B cell (primary cell): ENCODE measurements around the gene TRIM2. TPM values are rescaled to one million over a fixed set of nuclear protein-coding genes. Genes with fewer than 3 reads are reported as not detected.

Experiments
- ATAC-seq: fragments of 200-7000 bp; cut with Tn5 transposase; one replicate; pipeline ENCODE4 v1.10.0; 2021; ENCODE audit warnings: low read depth, mild to moderate bottlenecking, moderate number of reproducible peaks, moderate library complexity
- CTCF ChIA-PET: fragments of 350-600 bp; sonication (Branson Sonifier 250); formaldehyde crosslinking; loops from one replicate; lab custom pipeline; 2021; ENCODE audit warnings: antibody characterized with exemption, inconsistent platforms; lab: Charles Lee
- POLR2A ChIA-PET: fragments of 350-600 bp; sonication (Branson Sonifier 250); formaldehyde crosslinking; loops from one replicate; lab custom pipeline; 2021; ENCODE audit warnings: antibody characterized with exemption; lab: Charles Lee
- DNase-seq: peaks from one replicate; pipeline ENCODE4 v3.0.0; 2013
- H2AFZ ChIP-seq: 2 replicates; pipeline ENCODE4 v1.6.1; 2012; ENCODE audit warnings: mild to moderate bottlenecking, low read depth, low read length; ENCODE audit not compliant: insufficient read depth, poor library complexity, severe bottlenecking
- H3K27ac ChIP-seq, 2 donors: 1 replicate in 1 of 2; 2 replicates in 1 of 2; pipeline ENCODE4 v1.5.1; 2012 to 2013; ENCODE audit warnings: low read length in 2 of 2, mild to moderate bottlenecking in 2 of 2, moderate library complexity in 1 of 2
- H3K27me3 ChIP-seq, 4 experiments: fragments of 200-600 bp in 1 of 4; sonication (generic) in 1 of 4; replicated peaks in 1 of 4; 1 replicate in 2 of 4; 2 replicates in 2 of 4; pipeline versions ENCODE4 v1.6.1 to v1.7.0; 2013 to 2016; ENCODE audit warnings: low read length in 3 of 4, mild to moderate bottlenecking in 2 of 4, mixed read lengths in 1 of 4, moderate library complexity in 1 of 4; ENCODE audit not compliant: insufficient read depth in 4 of 4, control insufficient read depth in 3 of 4; ENCODE audit errors: control extremely low read depth in 1 of 4
- H3K36me3 ChIP-seq, 2 experiments: replicated peaks in 1 of 2; 1 replicate in 1 of 2; 2 replicates in 1 of 2; pipeline versions ENCODE4 v1.6.1 to v1.7.1; 2013; ENCODE audit warnings: low read length in 1 of 2; ENCODE audit not compliant: insufficient read depth in 2 of 2, control insufficient read depth in 1 of 2; ENCODE audit errors: control extremely low read depth in 1 of 2, extremely low read depth in 1 of 2
- H3K4me1 ChIP-seq, 2 donors: fragments of 200-600 bp in 1 of 2; sonication (generic) in 1 of 2; 1 replicate in 1 of 2; 2 replicates in 1 of 2; pipeline versions ENCODE4 v1.5.1 to v1.6.1; 2013 to 2017; ENCODE audit warnings: low read length in 2 of 2; ENCODE audit not compliant: control insufficient read depth in 2 of 2, insufficient read depth in 2 of 2
- H3K4me2 ChIP-seq: replicated peaks from 2 replicates; pipeline ENCODE3; 2012; ENCODE audit warnings: mild to moderate bottlenecking, low read depth, low read length; ENCODE audit not compliant: poor library complexity, severe bottlenecking
- H3K4me3 ChIP-seq, 5 experiments: fragments of 200-600 bp in 1 of 5; sonication (generic) in 1 of 5; 1 replicate in 3 of 5; 2 replicates in 2 of 5; pipeline versions ENCODE4 v1.5.1 to v1.7.0; 2011 to 2016; ENCODE audit warnings: low read length in 4 of 5, mild to moderate bottlenecking in 4 of 5, low read depth in 2 of 5, control low read depth in 1 of 5, moderate library complexity in 1 of 5; ENCODE audit not compliant: insufficient read depth in 1 of 5; ENCODE audit errors: control extremely low read depth in 1 of 5, extremely low read depth in 1 of 5
- H3K79me2 ChIP-seq: fragments of 200-600 bp; sonication (generic); one replicate; pipeline ENCODE4 v1.6.0; 2016; ENCODE audit warnings: low read length; ENCODE audit not compliant: control insufficient read depth, insufficient read depth
- H3K9ac ChIP-seq: fragments of 200-600 bp; sonication (generic); 2 replicates; pipeline ENCODE4 v1.6.1; 2017; ENCODE audit warnings: mild to moderate bottlenecking, low read length, moderate library complexity
- H3K9me3 ChIP-seq, 3 donors: one replicate each; pipeline versions ENCODE4 v1.6.1 to v1.7.1; 2013; ENCODE audit warnings: low read length in 2 of 3; ENCODE audit not compliant: control insufficient read depth in 2 of 3, insufficient read depth in 1 of 3; ENCODE audit errors: control extremely low read depth in 1 of 3
- H4K20me1 ChIP-seq: 2 replicates; pipeline ENCODE4 v1.6.0; 2012; ENCODE audit warnings: mild to moderate bottlenecking, low read length; ENCODE audit not compliant: insufficient read depth, control insufficient read depth, poor library complexity, severe bottlenecking
- H3K27ac Mint-ChIP-seq: one replicate; pipeline ENCODE4 v1.8.0; 2021; ENCODE audit warnings: mixed read lengths
- H3K27me3 Mint-ChIP-seq: one replicate; pipeline ENCODE4 v1.8.0; 2021; ENCODE audit warnings: mixed read lengths
- H3K4me1 Mint-ChIP-seq: one replicate; pipeline ENCODE4 v1.8.0; 2021; ENCODE audit warnings: mixed read lengths
- H3K4me3 Mint-ChIP-seq: one replicate; pipeline ENCODE4 v1.8.0; 2021; ENCODE audit warnings: mixed read lengths
- H3K9me3 Mint-ChIP-seq: one replicate; pipeline ENCODE4 v1.8.0; 2022; ENCODE audit warnings: mixed read lengths; ENCODE audit not compliant: insufficient read depth
- CTCF ChIP-seq: fragments of 200-600 bp; IDR thresholded peaks from one replicate; pipeline ENCODE4 v1.8.0; 2022; ENCODE audit warnings: antibody characterized with exemption, mild to moderate bottlenecking
- EZH2 ChIP-seq: IDR thresholded peaks from 2 replicates; pipeline ENCODE4 v1.6.1; 2012; ENCODE audit warnings: borderline replicate concordance, low read depth, mild to moderate bottlenecking, moderate library complexity, low read length; ENCODE audit not compliant: insufficient read depth, poor library complexity, severe bottlenecking
- WGBS: methylation state at CpG from one replicate; pipeline ENCODE4 v1.1.5; 2013; ENCODE audit warnings: missing lambda C conversion rate; ENCODE audit not compliant: insufficient coverage; 5-methylcytosine and 5-hydroxymethylcytosine counted together
- intact Hi-C: fragments of 100-400 bp; cut with micrococcal nuclease; formaldehyde crosslinking; loops from one replicate; pipeline ENCODE4 v1.10.0; 2022
- polyA plus RNA-seq: library from polyadenylated mRNA; depleted of rRNA; stranded (reverse); fragments of >200 nt; gene quantifications from 2 replicates; pipeline ENCODE4 v1.2.3, GENCODE V29; 2012
- total RNA-seq, 2 donors: library from RNA; stranded (reverse); fragments of 120-200 nt in 1 of 2; gene quantifications; 1 replicate in 1 of 2; 2 replicates in 1 of 2; pipeline versions ENCODE4 v1.2.3 to v1.2.4, GENCODE V29; 2013 to 2022

Gene TRIM2
- total and polyA plus RNA-seq, 2 donors (not counting 1 experiment from before 2014, with no cell fraction given): 1.2 to 6.4 TPM

DNA sequence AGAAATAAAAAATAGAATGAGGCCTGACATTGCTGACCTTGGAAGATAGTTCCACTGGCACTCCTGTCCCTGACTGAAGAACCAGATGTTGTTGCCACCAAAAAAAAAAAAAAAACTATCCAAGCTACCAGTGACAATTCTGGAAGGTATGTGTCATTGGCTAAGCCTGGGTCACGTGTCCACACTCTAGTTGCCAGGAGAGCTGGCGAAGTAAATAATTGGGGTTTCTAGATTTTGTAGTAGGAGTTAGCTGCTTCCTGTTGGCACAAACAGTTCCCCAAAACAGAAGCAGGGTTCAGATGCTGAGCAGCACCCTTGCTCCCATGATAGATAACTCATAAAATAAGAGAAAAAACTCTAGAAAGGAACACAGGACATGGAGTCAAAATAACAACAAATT is 160.8 kb downstream of the TRIM2 start:
- DNase-seq (peak; percentile 53), ATAC-seq (no peak)
- Histone ChIP-seq H3K27me3 (no peaks in the 10 kb centered on the region), H3K4me1 (peaks cover 5% of the 10 kb centered on the region in 2 donors), H3K9me3 (no peaks in the 10 kb centered on the region), H3K4me3 (no peak overlapping the region), H3K27ac (no peak overlapping the region), H3K9ac (no peak overlapping the region), H4K20me1 (no peaks in the 10 kb centered on the region), H3K79me2 (no peaks in the 10 kb centered on the region), H3K36me3 (peaks cover 0 to 3% of the 10 kb centered on the region in 2 experiments), H3K4me2 (no peak overlapping the region), H2AFZ (no peak overlapping the region)
- WGBS: 73% methylated on average over 2 of the region's 2 CpGs
- TF ChIP-seq EZH2 (no peak), CTCF (no peak)
- CTCF ChIA-PET: interaction anchor here (1.2 to 1.6 kb wide), 3 partner anchors 68 to 270 kb away, joined by 3 to 5 read pairs (median 5); no protein-coding TSS in a partner anchor
- Mint-ChIP-seq H3K9me3 (no peaks in the 10 kb centered on the region), H3K4me1 (peaks cover 6% of the 10 kb centered on the region), H3K27me3 (no peaks in the 10 kb centered on the region), H3K27ac (no peak overlapping the region), H3K4me3 (no peak overlapping the region)
- POLR2A ChIA-PET: no interaction called here
- intact Hi-C loops: no loop called here

DNA sequence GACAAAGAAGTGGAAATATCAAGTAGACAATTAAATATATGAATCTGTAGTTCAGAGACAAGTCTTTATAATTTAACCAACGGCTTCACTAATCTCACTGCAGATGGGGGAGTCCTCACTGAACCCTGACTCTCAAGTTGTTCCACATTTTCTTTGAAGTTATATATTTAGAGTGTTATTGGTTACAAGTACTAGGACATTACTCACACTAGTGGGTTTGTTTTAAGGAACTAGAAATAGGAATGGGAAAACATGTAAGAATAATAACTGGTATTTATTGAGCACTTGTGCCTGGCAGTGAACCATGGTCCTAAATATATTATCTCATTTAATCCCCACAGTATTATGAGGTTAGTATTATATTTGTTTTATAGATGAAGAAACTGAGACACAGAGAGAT is 162.2 kb downstream of the TRIM2 start:
- intact Hi-C loops: no loop called here
- Mint-ChIP-seq H3K27ac (no peak overlapping the region), H3K4me1 (peaks cover 6% of the 10 kb centered on the region), H3K27me3 (no peaks in the 10 kb centered on the region), H3K4me3 (no peak overlapping the region), H3K9me3 (no peaks in the 10 kb centered on the region)
- Histone ChIP-seq H4K20me1 (no peaks in the 10 kb centered on the region), H3K4me3 (no peak overlapping the region), H3K9me3 (no peaks in the 10 kb centered on the region), H3K4me1 (peaks cover 5% of the 10 kb centered on the region in 2 donors), H3K36me3 (peaks cover 0 to 3% of the 10 kb centered on the region in 2 experiments), H3K27me3 (no peaks in the 10 kb centered on the region), H3K4me2 (no peak overlapping the region), H3K79me2 (no peaks in the 10 kb centered on the region), H3K27ac (no peak overlapping the region), H3K9ac (no peak overlapping the region), H2AFZ (no peak overlapping the region)
- no CpG with 5 or more reads among the region's 1 CpG for WGBS
- no peak for ATAC-seq
- ChIA-PET CTCF (no interaction called here), POLR2A (no interaction called here)
- no peak for DNase-seq
- no peak for TF ChIP-seq EZH2
